Loucy (cell line): Measurements from ENCODE around the gene VEPH1.

Experiments used
- CTCF ChIP-seq: fragments of 200-600 bp; sonication (generic); conservative IDR thresholded peaks from 2 replicates; pipeline ENCODE4 v1.5.1; 2014; ENCODE audit warnings: mild to moderate bottlenecking, antibody characterized with exemption, low read length
- EZH2phosphoT487 ChIP-seq: fragments of 200-600 bp; IDR thresholded peaks from 2 replicates; pipeline ENCODE4 v1.6.1; 2018; ENCODE audit warnings: antibody characterized with exemption, mild to moderate bottlenecking, moderate library complexity, borderline replicate concordance

- no peak for TF ChIP-seq CTCF
- TF ChIP-seq EZH2phosphoT487: no peak
Observed at GRCh38 chr3:157393113-157393512, 110.1 kb downstream of the VEPH1 start.
